HG03039 (cell line): Measurements from ENCODE around the gene IL2RA.

Experiments used
- ATAC-seq: cut with Tn5 transposase; IDR thresholded peaks from one replicate; pipeline ENCODE4 v1.9.1; 2021; ENCODE audit warnings: mild to moderate bottlenecking, moderate library complexity; ENCODE audit not compliant: unreplicated experiment

Gene IL2RA

GRCh38 chr10:5988336-5988920 is 73.7 kb downstream of the IL2RA start:
- ATAC-seq: no peak

- no peak for ATAC-seq
Measured at GRCh38 chr10:5987747-5988146, 74.4 kb downstream of the IL2RA start.

GRCh38 chr10:5985029-5985428 is 77.1 kb downstream of the IL2RA start:
- no peak for ATAC-seq

GRCh38 chr10:5983774-5984173 is 78.4 kb downstream of the IL2RA start:
- ATAC-seq: no peak

- ATAC-seq: no peak
Measured at GRCh38 chr10:5981529-5981928, 80.6 kb downstream of the IL2RA start.

GRCh38 chr10:5978230-5978489 is 84.0 kb downstream of the IL2RA start:
- ATAC-seq: no peak

GRCh38 chr10:5977471-5978229 is 84.5 kb downstream of the IL2RA start, which contains the start of gene IL15RA:
IL15RA (minus strand) TSS chr10:5977543; CDS start chr10:5977492, 51 bp downstream.
- ATAC-seq: peak; percentile 54

- ATAC-seq: peak; percentile 15
Measured at GRCh38 chr10:5976512-5977470, 85.4 kb downstream of the IL2RA start.

- peak; percentile 52 for ATAC-seq
Measured at GRCh38 chr10:5975641-5976473, 86.3 kb downstream of the IL2RA start.

- no peak for ATAC-seq
Measured at GRCh38 chr10:5973069-5973468, 89.1 kb downstream of the IL2RA start.

GRCh38 chr10:5971886-5972285 is 90.3 kb downstream of the IL2RA start:
- ATAC-seq: no peak

GRCh38 chr10:5971315-5971832 is 90.8 kb downstream of the IL2RA start:
- ATAC-seq: no peak

GRCh38 chr10:5970527-5970926 is 91.6 kb downstream of the IL2RA start:
- no peak for ATAC-seq

- no peak for ATAC-seq
Measured at GRCh38 chr10:5970066-5970465, 92.1 kb downstream of the IL2RA start.

GRCh38 chr10:5968681-5969453 is 93.3 kb downstream of the IL2RA start:
- no peak for ATAC-seq

- ATAC-seq: no peak
Measured at GRCh38 chr10:5968037-5968680, 94.0 kb downstream of the IL2RA start.

GRCh38 chr10:5965266-5965665 is 96.9 kb downstream of the IL2RA start:
- no peak for ATAC-seq

GRCh38 chr10:5964736-5965135 is 97.4 kb downstream of the IL2RA start:
- ATAC-seq: no peak

- ATAC-seq: no peak
Measured at GRCh38 chr10:5963591-5963990, 98.6 kb downstream of the IL2RA start.
